ENCODE data around the gene PEMT.

DNA sequence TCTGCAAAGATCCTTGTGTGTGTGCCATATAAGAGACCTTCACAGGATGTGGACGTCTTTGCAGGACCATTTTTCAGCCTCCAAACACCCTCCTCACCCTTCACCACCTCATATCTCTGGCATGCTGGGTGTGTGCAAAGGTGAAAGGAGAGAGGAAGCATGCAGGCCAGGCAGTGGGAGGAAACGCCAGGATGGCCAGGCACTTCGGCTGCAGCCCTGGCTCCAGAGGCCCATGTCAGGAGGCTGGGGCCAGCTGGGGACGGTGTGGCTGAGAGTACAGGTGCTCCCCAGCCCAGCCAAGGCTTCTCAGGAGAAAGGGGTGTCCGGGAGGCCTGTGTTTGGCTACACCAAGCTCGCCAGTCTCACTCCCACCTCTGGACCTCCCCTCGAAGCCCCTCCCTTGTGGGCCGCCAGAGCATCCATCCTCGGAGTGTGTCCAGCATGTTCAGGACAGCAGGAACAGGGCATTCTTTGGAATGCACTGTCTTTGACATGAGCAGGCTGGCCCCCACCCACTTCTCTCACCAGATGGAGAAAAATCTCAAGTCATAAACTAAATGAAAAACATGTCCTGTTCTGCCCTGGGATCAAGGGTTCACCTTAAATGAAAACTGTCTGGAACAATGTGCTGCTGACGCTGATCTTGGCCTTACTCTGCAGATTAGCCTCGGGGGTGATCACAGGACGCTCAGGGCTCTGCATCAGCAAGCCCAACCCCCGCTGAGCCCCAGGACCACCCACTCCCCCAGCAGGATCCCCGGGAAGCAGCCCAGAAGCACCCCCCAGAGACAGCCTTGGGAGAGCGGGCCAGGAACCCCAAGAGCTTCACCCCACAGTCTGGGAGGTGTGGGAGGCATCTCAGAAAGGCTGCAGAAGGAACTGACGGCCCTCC lies 15.9 kb downstream of the PEMT start:
- no peak for TF ChIP-seq CTCF (IDR thresholded peaks at IDR 0.05)
- no peak for TF ChIP-seq POLR2A (IDR thresholded peaks at IDR 0.05)
